Measurements from ENCODE around the gene NUFIP2.

DNA sequence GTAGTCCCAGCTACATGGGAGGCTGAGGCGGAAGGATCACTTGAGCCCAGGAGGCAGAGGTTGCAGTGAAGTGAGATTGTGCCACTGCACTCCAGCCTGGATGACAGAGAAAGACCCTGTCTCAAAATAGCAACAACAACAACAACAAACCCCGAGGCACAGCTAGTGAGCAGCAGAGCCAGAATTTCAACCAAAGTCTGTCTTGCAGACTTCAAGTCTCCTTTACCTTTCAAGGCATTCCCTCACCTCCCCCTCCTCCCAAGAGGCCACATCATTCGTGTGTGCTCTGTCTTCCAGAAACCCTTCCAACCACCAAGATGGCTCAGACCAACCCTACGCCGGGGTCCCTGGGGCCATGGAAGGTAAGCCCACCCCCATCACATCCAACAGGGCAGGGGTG is 45.1 kb downstream of the NUFIP2 start:
- TF ChIP-seq GATA2 (IDR thresholded peaks at IDR 0.05; ENCODE audit: low read depth, low read length) (no peak), GATA3 (IDR thresholded peaks at IDR 0.05; ENCODE audit: low read depth, low read length) (no peak)
